GM21529 (cell line): ENCODE data around the gene LRG1.
"Not testable (repeated sequence)": the region's sequence is repeated elsewhere in the genome, so short reads cannot be mapped to it uniquely, and the experiment has no call there.

ENCODE experiments used
- ATAC-seq: cut with Tn5 transposase; IDR thresholded peaks from one replicate; pipeline ENCODE4 v1.9.1; 2021; ENCODE audit not compliant: unreplicated experiment

The LRG1 gene

GRCh38 chr19:4529924-4530522, 9.8 kb downstream of the LRG1 start:
- no peak for ATAC-seq

- ATAC-seq, result no peak
Measured at GRCh38 chr19:4528843-4529242, 11.0 kb downstream of the LRG1 start.

- not testable (repeated sequence) for ATAC-seq
Measured at GRCh38 chr19:4527377-4527776, 12.5 kb downstream of the LRG1 start.

- ATAC-seq, result no peak
Measured at GRCh38 chr19:4525563-4526002, 14.3 kb downstream of the LRG1 start.

- ATAC-seq, result no peak
Measured at GRCh38 chr19:4524808-4525562, 14.9 kb downstream of the LRG1 start.

GRCh38 chr19:4523306-4524110, 16.3 kb downstream of the LRG1 start:
- ATAC-seq, result no peak

- no peak for ATAC-seq
Measured at GRCh38 chr19:4522291-4523002, 17.4 kb downstream of the LRG1 start.

GRCh38 chr19:4521888-4522242, 18.0 kb downstream of the LRG1 start:
- no peak for ATAC-seq

GRCh38 chr19:4521170-4521887, 18.5 kb downstream of the LRG1 start:
- ATAC-seq, result no peak

GRCh38 chr19:4519521-4520277, 20.1 kb downstream of the LRG1 start:
- ATAC-seq, result no peak

- no peak for ATAC-seq
Measured at GRCh38 chr19:4519172-4519496, 20.7 kb downstream of the LRG1 start.

GRCh38 chr19:4518345-4519171, 21.3 kb downstream of the LRG1 start, which contains the start of gene PLIN4:
Gene PLIN4 (minus strand): TSS chr19:4518486. CDS start chr19:4518272, 214 bp downstream.
- ATAC-seq, result no peak

GRCh38 chr19:4517451-4518057, 22.3 kb downstream of the LRG1 start:
- ATAC-seq, result no peak

GRCh38 chr19:4516939-4517300, 22.9 kb downstream of the LRG1 start:
- no peak for ATAC-seq

- no peak for ATAC-seq
Measured at GRCh38 chr19:4516199-4516938, 23.5 kb downstream of the LRG1 start.

GRCh38 chr19:4515732-4516131, 24.1 kb downstream of the LRG1 start:
- ATAC-seq, result no peak

- no peak for ATAC-seq
Measured at GRCh38 chr19:4513248-4513647, 26.6 kb downstream of the LRG1 start.

GRCh38 chr19:4512070-4512469, 27.8 kb downstream of the LRG1 start:
- no peak for ATAC-seq
